GM23338 (cell line): Measurements from ENCODE around the gene RALGPS1. TPM values are rescaled to one million over a fixed set of nuclear protein-coding genes. Genes with fewer than 3 reads are reported as not detected.

ENCODE experiments used
- ATAC-seq: fragments of 200-7000 bp; cut with Tn5 transposase; 3 replicates; pipeline ENCODE4 v1.9.1; 2020
- DNase-seq: peaks from one replicate; pipeline ENCODE4 v3.0.0-alpha.2; 2015; ENCODE audit warnings: low spot score
- H2AFZ ChIP-seq: fragments of 200-600 bp; sonication (generic); 2 replicates; pipeline ENCODE4 v1.8.0; 2016; ENCODE audit warnings: antibody characterized with exemption, mild to moderate bottlenecking, moderate library complexity
- H3F3A ChIP-seq: fragments of 200-600 bp; sonication (generic); replicated peaks from 2 replicates; pipeline ENCODE4 v1.8.0; 2017; ENCODE audit warnings: antibody characterized with exemption, mixed run types, low read depth
- H3K27ac ChIP-seq: fragments of 200-600 bp; sonication (generic); 2 replicates; pipeline ENCODE4 v1.6.1; 2016; ENCODE audit warnings: low read depth
- H3K27me3 ChIP-seq: fragments of 200-600 bp; sonication (generic); 2 replicates; pipeline ENCODE4 v1.8.0; 2016; ENCODE audit warnings: mild to moderate bottlenecking, mixed run types, moderate library complexity; ENCODE audit not compliant: insufficient read depth
- H3K36me3 ChIP-seq: fragments of 200-600 bp; sonication (generic); 2 replicates; pipeline ENCODE4 v1.8.0; 2016; ENCODE audit warnings: mild to moderate bottlenecking; ENCODE audit not compliant: insufficient read depth
- H3K4me1 ChIP-seq: fragments of 200-600 bp; sonication (generic); 2 replicates; pipeline ENCODE4 v1.8.0; 2016; ENCODE audit warnings: mild to moderate bottlenecking, moderate library complexity; ENCODE audit not compliant: insufficient read depth
- H3K4me2 ChIP-seq: fragments of 200-600 bp; sonication (generic); 2 replicates; pipeline ENCODE4 v1.7.1; 2017; ENCODE audit warnings: mixed run types
- H3K4me3 ChIP-seq: fragments of 200-600 bp; sonication (generic); 2 replicates; pipeline ENCODE4 v1.6.1; 2016; ENCODE audit warnings: mixed run types
- H3K79me2 ChIP-seq: fragments of 200-600 bp; sonication (generic); replicated peaks from 2 replicates; pipeline ENCODE4 v1.8.0; 2017; ENCODE audit warnings: mild to moderate bottlenecking; ENCODE audit not compliant: insufficient read depth
- H3K9me2 ChIP-seq: fragments of 200-600 bp; sonication (generic); 2 replicates; pipeline ENCODE4 v1.8.0; 2017; ENCODE audit not compliant: insufficient read depth
- H4K20me1 ChIP-seq: fragments of 200-600 bp; sonication (generic); replicated peaks from 2 replicates; pipeline ENCODE4 v1.8.0; 2017; ENCODE audit warnings: mild to moderate bottlenecking; ENCODE audit not compliant: insufficient read depth
- H3K27ac Mint-ChIP-seq: 2 replicates; pipeline ENCODE4 v1.8.0; 2020; ENCODE audit warnings: inconsistent platforms, mild to moderate bottlenecking, moderate library complexity, mixed read lengths
- H3K27me3 Mint-ChIP-seq: 3 replicates; pipeline ENCODE4 v1.8.0; 2022; ENCODE audit warnings: low read depth, mild to moderate bottlenecking, moderate library complexity, mixed read lengths, inconsistent platforms; ENCODE audit not compliant: insufficient read depth, poor library complexity
- H3K36me3 Mint-ChIP-seq: 3 replicates; pipeline ENCODE4 v1.8.0; 2021; ENCODE audit warnings: low read depth, mild to moderate bottlenecking, inconsistent platforms, moderate library complexity, mixed read lengths
- H3K4me1 Mint-ChIP-seq: 3 replicates; pipeline ENCODE4 v1.8.0; 2020; ENCODE audit warnings: mild to moderate bottlenecking, inconsistent platforms, mixed read lengths
- H3K4me3 Mint-ChIP-seq: 3 replicates; pipeline ENCODE4 v1.8.0; 2021; ENCODE audit warnings: moderate library complexity, mild to moderate bottlenecking, inconsistent platforms, mixed read lengths
- H3K9me3 Mint-ChIP-seq: 3 replicates; pipeline ENCODE4 v1.8.0; 2020; ENCODE audit warnings: moderate library complexity, mild to moderate bottlenecking, inconsistent platforms, mixed read lengths
- EZH2phosphoT487 ChIP-seq: fragments of 200-600 bp; sonication (generic); IDR thresholded peaks from one replicate; pipeline ENCODE4 v1.8.1; 2018; ENCODE audit warnings: antibody characterized with exemption; ENCODE audit not compliant: unreplicated experiment
- JUNB ChIP-seq: IDR thresholded peaks from one replicate; pipeline ENCODE4 v1.6.1; 2016; ENCODE audit warnings: antibody characterized with exemption; ENCODE audit not compliant: unreplicated experiment
- NANOG ChIP-seq: IDR thresholded peaks from 2 replicates; pipeline ENCODE4 v1.6.1; 2016; ENCODE audit warnings: antibody characterized with exemption, borderline replicate concordance
- POLR2AphosphoS5 ChIP-seq: IDR thresholded peaks from 2 replicates; pipeline ENCODE4 v1.6.1; 2016; ENCODE audit warnings: antibody characterized with exemption, low read depth
- STAT1 ChIP-seq: IDR thresholded peaks from one replicate; pipeline ENCODE4 v1.6.1; 2016; ENCODE audit warnings: antibody characterized with exemption; ENCODE audit not compliant: unreplicated experiment
- ZNF331 ChIP-seq: fragments of 250-450 bp; sonication (Bioruptor Pico); IDR thresholded peaks from 2 replicates; pipeline ENCODE4 v1.5.0; 2020; ENCODE audit warnings: low read depth, mild to moderate bottlenecking, moderate library complexity
- polyA plus RNA-seq: library from polyadenylated mRNA; unstranded; fragments of >200 nt; fragmentation: Nextera tagmentation; extraction: Ambion mirVana; gene quantifications from 2 replicates; pipeline ENCODE4 v1.2.1, GENCODE V29; 2016
- total RNA-seq: library from RNA; depleted of rRNA; stranded (reverse); fragments of >200 nt; shearing (Covaris generic); gene quantifications from 2 replicates; pipeline ENCODE4 v1.2.3, GENCODE V29; 2014
- TF ChIP-seq, protein P1 (sequence below): fragments of 250-450 bp; sonication (Bioruptor Pico); IDR thresholded peaks from 2 replicates; pipeline ENCODE4 v1.5.0; 2020; ENCODE audit warnings: mild to moderate bottlenecking, moderate library complexity
- TF ChIP-seq, protein P2 (sequence below), 2 experiments: fragments of 200-600 bp in 1 of 2; sonication (generic) in 1 of 2; conservative IDR thresholded peaks; 2 replicates each; pipeline versions ENCODE4 v1.5.1 to v1.6.1; 2016 to 2017; ENCODE audit warnings: antibody characterized with exemption in 2 of 2, low read depth in 2 of 2, mild to moderate bottlenecking in 2 of 2, moderate library complexity in 1 of 2
- TF ChIP-seq, protein P3 (sequence below): IDR thresholded peaks from one replicate; pipeline ENCODE4 v1.6.1; 2018; ENCODE audit warnings: antibody characterized with exemption; ENCODE audit not compliant: unreplicated experiment

RALGPS1 gene
- total and polyA plus RNA-seq, 2 experiments from 2014 or later = 18.2 to 57.1 TPM

DNA sequence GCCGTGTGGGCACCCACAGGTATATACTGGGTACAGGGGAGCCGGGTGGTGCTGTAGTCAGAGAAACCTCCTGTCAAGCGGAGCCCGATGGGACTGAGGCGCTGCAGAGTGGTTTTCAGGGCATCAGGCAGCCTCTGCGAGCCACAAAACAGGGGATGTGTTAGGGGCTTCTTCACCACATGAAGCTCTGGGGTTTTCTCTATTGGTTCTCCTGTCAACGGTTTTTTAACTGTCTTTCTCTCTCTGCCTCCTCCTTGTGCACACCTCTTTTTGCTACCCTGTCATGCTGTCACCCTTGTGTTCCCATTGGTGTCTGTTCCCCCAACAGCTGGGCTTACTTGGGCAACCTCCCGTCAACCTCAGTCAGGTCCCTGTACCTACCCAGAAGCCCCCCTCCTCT, 19.9 kb downstream of the RALGPS1 start (continued):
- TF ChIP-seq, protein P1, sequence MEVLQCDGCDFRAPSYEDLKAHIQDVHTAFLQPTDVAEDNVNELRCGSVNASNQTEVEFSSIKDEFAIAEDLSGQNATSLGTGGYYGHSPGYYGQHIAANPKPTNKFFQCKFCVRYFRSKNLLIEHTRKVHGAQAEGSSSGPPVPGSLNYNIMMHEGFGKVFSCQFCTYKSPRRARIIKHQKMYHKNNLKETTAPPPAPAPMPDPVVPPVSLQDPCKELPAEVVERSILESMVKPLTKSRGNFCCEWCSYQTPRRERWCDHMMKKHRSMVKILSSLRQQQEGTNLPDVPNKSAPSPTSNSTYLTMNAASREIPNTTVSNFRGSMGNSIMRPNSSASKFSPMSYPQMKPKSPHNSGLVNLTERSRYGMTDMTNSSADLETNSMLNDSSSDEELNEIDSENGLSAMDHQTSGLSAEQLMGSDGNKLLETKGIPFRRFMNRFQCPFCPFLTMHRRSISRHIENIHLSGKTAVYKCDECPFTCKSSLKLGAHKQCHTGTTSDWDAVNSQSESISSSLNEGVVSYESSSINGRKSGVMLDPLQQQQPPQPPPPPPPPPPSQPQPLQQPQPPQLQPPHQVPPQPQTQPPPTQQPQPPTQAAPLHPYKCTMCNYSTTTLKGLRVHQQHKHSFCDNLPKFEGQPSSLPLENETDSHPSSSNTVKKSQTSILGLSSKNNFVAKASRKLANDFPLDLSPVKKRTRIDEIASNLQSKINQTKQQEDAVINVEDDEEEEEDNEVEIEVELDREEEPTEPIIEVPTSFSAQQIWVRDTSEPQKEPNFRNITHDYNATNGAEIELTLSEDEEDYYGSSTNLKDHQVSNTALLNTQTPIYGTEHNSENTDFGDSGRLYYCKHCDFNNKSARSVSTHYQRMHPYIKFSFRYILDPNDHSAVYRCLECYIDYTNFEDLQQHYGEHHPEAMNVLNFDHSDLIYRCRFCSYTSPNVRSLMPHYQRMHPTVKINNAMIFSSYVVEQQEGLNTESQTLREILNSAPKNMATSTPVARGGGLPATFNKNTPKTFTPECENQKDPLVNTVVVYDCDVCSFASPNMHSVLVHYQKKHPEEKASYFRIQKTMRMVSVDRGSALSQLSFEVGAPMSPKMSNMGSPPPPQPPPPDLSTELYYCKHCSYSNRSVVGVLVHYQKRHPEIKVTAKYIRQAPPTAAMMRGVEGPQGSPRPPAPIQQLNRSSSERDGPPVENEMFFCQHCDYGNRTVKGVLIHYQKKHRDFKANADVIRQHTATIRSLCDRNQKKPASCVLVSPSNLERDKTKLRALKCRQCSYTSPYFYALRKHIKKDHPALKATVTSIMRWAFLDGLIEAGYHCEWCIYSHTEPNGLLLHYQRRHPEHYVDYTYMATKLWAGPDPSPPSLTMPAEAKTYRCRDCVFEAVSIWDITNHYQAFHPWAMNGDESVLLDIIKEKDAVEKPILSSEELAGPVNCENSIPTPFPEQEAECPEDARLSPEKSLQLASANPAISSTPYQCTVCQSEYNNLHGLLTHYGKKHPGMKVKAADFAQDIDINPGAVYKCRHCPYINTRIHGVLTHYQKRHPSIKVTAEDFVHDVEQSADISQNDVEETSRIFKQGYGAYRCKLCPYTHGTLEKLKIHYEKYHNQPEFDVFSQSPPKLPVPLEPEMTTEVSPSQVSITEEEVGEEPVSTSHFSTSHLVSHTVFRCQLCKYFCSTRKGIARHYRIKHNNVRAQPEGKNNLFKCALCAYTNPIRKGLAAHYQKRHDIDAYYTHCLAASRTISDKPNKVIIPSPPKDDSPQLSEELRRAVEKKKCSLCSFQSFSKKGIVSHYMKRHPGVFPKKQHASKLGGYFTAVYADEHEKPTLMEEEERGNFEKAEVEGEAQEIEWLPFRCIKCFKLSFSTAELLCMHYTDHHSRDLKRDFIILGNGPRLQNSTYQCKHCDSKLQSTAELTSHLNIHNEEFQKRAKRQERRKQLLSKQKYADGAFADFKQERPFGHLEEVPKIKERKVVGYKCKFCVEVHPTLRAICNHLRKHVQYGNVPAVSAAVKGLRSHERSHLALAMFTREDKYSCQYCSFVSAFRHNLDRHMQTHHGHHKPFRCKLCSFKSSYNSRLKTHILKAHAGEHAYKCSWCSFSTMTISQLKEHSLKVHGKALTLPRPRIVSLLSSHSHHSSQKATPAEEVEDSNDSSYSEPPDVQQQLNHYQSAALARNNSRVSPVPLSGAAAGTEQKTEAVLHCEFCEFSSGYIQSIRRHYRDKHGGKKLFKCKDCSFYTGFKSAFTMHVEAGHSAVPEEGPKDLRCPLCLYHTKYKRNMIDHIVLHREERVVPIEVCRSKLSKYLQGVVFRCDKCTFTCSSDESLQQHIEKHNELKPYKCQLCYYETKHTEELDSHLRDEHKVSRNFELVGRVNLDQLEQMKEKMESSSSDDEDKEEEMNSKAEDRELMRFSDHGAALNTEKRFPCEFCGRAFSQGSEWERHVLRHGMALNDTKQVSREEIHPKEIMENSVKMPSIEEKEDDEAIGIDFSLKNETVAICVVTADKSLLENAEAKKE (CRISPR knock-in tag) = no peak
- TF ChIP-seq ZNF331 (no peak), EZH2phosphoT487 (no peak), STAT1 (no peak), NANOG (no peak), POLR2AphosphoS5 (no peak)
- TF ChIP-seq, protein P2, sequence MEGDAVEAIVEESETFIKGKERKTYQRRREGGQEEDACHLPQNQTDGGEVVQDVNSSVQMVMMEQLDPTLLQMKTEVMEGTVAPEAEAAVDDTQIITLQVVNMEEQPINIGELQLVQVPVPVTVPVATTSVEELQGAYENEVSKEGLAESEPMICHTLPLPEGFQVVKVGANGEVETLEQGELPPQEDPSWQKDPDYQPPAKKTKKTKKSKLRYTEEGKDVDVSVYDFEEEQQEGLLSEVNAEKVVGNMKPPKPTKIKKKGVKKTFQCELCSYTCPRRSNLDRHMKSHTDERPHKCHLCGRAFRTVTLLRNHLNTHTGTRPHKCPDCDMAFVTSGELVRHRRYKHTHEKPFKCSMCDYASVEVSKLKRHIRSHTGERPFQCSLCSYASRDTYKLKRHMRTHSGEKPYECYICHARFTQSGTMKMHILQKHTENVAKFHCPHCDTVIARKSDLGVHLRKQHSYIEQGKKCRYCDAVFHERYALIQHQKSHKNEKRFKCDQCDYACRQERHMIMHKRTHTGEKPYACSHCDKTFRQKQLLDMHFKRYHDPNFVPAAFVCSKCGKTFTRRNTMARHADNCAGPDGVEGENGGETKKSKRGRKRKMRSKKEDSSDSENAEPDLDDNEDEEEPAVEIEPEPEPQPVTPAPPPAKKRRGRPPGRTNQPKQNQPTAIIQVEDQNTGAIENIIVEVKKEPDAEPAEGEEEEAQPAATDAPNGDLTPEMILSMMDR (conservative IDR thresholded peaks at IDR 0.05; ENCODE audit: low read depth in 2 of 2) = no peak

DNA sequence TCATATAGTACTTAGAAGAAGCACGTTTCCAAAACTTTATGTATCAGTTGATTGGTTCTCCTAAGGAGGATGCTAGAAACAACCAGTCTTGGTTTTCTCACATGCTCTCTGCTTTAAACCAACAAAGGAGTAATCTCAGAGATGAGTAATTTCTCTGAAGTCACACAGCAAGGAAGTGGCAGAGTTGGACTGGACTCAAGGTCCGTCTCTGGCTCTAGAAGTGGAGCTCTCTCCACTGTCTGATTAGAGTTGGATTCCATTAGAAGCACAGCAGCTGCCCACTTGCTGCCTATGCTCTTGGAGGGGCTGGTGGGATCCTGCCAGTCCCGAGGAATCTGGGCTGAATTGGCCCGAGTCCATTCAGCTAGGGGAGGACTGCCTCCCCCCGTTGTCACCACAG, 21.0 kb downstream of the RALGPS1 start:
- DNase-seq (no peak), ATAC-seq (no peak)
- H3K27ac Mint-ChIP-seq = no peak overlapping the region
- Histone ChIP-seq H3K4me2 (no peak overlapping the region), H3K36me3 (no peaks in the 10 kb centered on the region), H2AFZ (no peak overlapping the region), H3K79me2 (no peaks in the 10 kb centered on the region; the same call in 1 of the 2 replicates), H3K4me1 (peaks cover 16% of the 10 kb centered on the region), H3F3A (no peaks in the 10 kb centered on the region), H4K20me1 (peaks cover 11% of the 10 kb centered on the region), H3K27me3 (no peaks in the 10 kb centered on the region), H3K9me2 (0 out of 2 replicates have a peak, but pooled peaks cover 6% of the 10 kb centered on the region), H3K4me3 (no peak overlapping the region), H3K27ac (no peak overlapping the region)
- no peak overlapping the region for H3K4me3 Mint-ChIP-seq
- peaks cover 27% of the 10 kb centered on the region for H3K4me1 Mint-ChIP-seq
- peaks cover 2% of the 10 kb centered on the region; the same call in 2 of the 3 replicates for H3K9me3 Mint-ChIP-seq
- no peaks in the 10 kb centered on the region; the same call in 2 of the 3 replicates for H3K36me3 Mint-ChIP-seq
- peaks cover 10% of the 10 kb centered on the region for H3K27me3 Mint-ChIP-seq
- TF ChIP-seq, protein P3, sequence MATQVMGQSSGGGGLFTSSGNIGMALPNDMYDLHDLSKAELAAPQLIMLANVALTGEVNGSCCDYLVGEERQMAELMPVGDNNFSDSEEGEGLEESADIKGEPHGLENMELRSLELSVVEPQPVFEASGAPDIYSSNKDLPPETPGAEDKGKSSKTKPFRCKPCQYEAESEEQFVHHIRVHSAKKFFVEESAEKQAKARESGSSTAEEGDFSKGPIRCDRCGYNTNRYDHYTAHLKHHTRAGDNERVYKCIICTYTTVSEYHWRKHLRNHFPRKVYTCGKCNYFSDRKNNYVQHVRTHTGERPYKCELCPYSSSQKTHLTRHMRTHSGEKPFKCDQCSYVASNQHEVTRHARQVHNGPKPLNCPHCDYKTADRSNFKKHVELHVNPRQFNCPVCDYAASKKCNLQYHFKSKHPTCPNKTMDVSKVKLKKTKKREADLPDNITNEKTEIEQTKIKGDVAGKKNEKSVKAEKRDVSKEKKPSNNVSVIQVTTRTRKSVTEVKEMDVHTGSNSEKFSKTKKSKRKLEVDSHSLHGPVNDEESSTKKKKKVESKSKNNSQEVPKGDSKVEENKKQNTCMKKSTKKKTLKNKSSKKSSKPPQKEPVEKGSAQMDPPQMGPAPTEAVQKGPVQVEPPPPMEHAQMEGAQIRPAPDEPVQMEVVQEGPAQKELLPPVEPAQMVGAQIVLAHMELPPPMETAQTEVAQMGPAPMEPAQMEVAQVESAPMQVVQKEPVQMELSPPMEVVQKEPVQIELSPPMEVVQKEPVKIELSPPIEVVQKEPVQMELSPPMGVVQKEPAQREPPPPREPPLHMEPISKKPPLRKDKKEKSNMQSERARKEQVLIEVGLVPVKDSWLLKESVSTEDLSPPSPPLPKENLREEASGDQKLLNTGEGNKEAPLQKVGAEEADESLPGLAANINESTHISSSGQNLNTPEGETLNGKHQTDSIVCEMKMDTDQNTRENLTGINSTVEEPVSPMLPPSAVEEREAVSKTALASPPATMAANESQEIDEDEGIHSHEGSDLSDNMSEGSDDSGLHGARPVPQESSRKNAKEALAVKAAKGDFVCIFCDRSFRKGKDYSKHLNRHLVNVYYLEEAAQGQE = no peak
- TF ChIP-seq JUNB = no peak
- no peak for TF ChIP-seq EZH2phosphoT487
- TF ChIP-seq ZNF331 = no peak
